Gastroesophageal sphincter (tissue), 4 donors: ENCODE measurements around the gene NSUN3. TPM values are rescaled to one million over a fixed set of nuclear protein-coding genes. Genes with fewer than 3 reads are reported as not detected.
A peak's percentile ranks its signal among the peaks of the same experiment; 100 is the strongest.

Source experiments
- ATAC-seq: fragments of 150-250 bp; one replicate; pipeline ENCODE4 v1.9.1; 2016; ENCODE audit warnings: mild to moderate bottlenecking, moderate library complexity
- H3K27ac ChIP-seq, 4 donors: fragments of 200-600 bp; sonication (generic) in 3 of 4; 1 replicate in 3 of 4; 2 replicates in 1 of 4; pipeline ENCODE4 v1.5.1; 2016 to 2019
- H3K27me3 ChIP-seq: fragments of 200-600 bp; sonication (generic); one replicate; pipeline ENCODE4 v1.5.1; 2019
- H3K36me3 ChIP-seq, 2 donors: fragments of 200-600 bp; sonication (generic); one replicate each; pipeline ENCODE4 v1.5.1; 2019; ENCODE audit warnings: control low read depth in 1 of 2
- H3K4me1 ChIP-seq, 3 donors: fragments of 200-600 bp; sonication (generic); 1 replicate in 2 of 3; 2 replicates in 1 of 3; pipeline ENCODE4 v1.5.1; 2016 to 2019; ENCODE audit warnings: control low read depth in 2 of 3
- H3K4me3 ChIP-seq, 2 donors: fragments of 200-600 bp; sonication (generic); one replicate each; pipeline ENCODE4 v1.5.1; 2019; ENCODE audit warnings: mild to moderate bottlenecking in 1 of 2, moderate library complexity in 1 of 2
- H3K9me3 ChIP-seq, 3 donors: fragments of 200-600 bp; sonication (generic); one replicate each; pipeline ENCODE4 v1.5.1; 2017 to 2019; ENCODE audit warnings: control low read depth in 2 of 3
- EP300 ChIP-seq: sonication (generic); formaldehyde crosslinking; IDR thresholded peaks from one replicate; pipeline ENCODE4 v1.6.1; 2017; ENCODE audit warnings: antibody characterized with exemption, mild to moderate bottlenecking
- POLR2A ChIP-seq, 2 donors: fragments of 450-650 bp; IDR thresholded peaks; one replicate each; pipeline ENCODE4 v1.6.1; 2017; ENCODE audit warnings: antibody characterized with exemption in 2 of 2, mild to moderate bottlenecking in 2 of 2, moderate library complexity in 1 of 2
- POLR2AphosphoS5 ChIP-seq: sonication (generic); formaldehyde crosslinking; IDR thresholded peaks from one replicate; pipeline ENCODE4 v1.6.1; 2017; ENCODE audit warnings: antibody characterized with exemption
- WGBS, 2 donors: methylation state at CpG; one replicate each; pipeline ENCODE4 v1.1.5; 2018; ENCODE audit warnings: low coverage in 1 of 2; 5-methylcytosine and 5-hydroxymethylcytosine counted together
- total RNA-seq, 4 donors: library from RNA; depleted of rRNA; stranded (reverse); fragments of >200 nt; gene quantifications; one replicate each; pipeline ENCODE4 v1.1.0, GENCODE V29; 2016
- TF ChIP-seq, protein P1 (sequence below), 4 experiments: fragments of 200-600 bp in 2 of 4; fragments of 450-650 bp in 2 of 4; sonication (generic) in 1 of 4; IDR thresholded peaks; one replicate each; pipeline ENCODE4 v1.5.1; 2017 to 2019; ENCODE audit warnings: antibody characterized with exemption in 4 of 4, mild to moderate bottlenecking in 2 of 4, moderate library complexity in 2 of 4

The NSUN3 gene
- total RNA-seq, 4 donors from 2014 or later: 4.7 to 12.8 (median 9.2) TPM

DNA sequence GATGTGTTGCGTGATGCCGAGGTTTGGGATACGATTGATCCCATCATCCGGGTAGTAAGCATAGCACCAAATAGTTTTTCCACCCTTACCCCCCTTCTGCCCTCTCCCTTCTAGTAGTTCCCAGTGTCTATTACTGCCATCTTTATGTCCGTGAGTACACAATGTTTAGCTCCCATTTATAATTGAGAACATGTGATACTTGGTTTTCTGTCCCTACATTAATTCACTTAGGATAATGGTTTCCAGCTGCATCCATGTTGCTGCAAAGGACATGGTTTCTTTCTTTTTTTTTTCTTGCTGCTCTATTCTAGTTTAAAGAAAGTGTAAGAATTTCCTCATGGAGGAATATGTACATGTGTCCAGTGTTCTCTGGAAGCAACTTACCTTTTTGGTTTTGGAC is 51.8 kb downstream of the NSUN3 start:
- peaks cover 0 to 8% (median 0%) of the 10 kb centered on the region in 3 donors for H3K4me1 ChIP-seq
- no peak for TF ChIP-seq EP300
- peaks cover 0 to 34% of the 10 kb centered on the region in 2 donors for H3K36me3 ChIP-seq
- WGBS, 2 donors: 86 to 93% methylated on average over 5 of the region's 5 CpGs
- no peak for ATAC-seq
- H3K27me3 ChIP-seq: no peaks in the 10 kb centered on the region
- no peak overlapping the region for H3K4me3 ChIP-seq
- no peaks in the 10 kb centered on the region for H3K9me3 ChIP-seq
- no peak overlapping the region for H3K27ac ChIP-seq

DNA sequence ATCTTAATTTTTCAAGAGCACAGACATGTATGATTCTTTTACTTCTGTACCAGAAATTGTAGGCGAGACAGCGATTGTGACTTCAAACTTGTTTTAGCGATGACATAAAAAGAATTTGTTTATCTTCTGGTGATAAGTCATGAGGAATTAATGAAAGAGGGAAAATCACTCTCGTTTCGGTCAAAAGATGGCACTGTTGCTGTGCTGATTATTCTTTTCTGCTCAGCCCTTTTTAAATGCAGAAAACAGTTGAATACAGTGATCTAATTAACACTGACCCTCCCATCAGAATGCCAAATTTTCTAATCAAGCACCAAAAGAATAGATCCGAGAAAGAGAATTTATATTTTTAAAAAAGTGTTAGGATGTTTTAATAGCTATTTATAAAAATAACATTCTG is 52.6 kb downstream of the NSUN3 start:
- peaks cover 0 to 8% (median 0%) of the 10 kb centered on the region in 3 donors for H3K4me1 ChIP-seq
- no peaks in the 10 kb centered on the region for H3K9me3 ChIP-seq
- no peak overlapping the region for H3K4me3 ChIP-seq
- TF ChIP-seq POLR2AphosphoS5: no peak
- TF ChIP-seq, protein P1, sequence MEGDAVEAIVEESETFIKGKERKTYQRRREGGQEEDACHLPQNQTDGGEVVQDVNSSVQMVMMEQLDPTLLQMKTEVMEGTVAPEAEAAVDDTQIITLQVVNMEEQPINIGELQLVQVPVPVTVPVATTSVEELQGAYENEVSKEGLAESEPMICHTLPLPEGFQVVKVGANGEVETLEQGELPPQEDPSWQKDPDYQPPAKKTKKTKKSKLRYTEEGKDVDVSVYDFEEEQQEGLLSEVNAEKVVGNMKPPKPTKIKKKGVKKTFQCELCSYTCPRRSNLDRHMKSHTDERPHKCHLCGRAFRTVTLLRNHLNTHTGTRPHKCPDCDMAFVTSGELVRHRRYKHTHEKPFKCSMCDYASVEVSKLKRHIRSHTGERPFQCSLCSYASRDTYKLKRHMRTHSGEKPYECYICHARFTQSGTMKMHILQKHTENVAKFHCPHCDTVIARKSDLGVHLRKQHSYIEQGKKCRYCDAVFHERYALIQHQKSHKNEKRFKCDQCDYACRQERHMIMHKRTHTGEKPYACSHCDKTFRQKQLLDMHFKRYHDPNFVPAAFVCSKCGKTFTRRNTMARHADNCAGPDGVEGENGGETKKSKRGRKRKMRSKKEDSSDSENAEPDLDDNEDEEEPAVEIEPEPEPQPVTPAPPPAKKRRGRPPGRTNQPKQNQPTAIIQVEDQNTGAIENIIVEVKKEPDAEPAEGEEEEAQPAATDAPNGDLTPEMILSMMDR (IDR thresholded peaks at IDR 0.05): peak in 3 of 4 experiments; percentile 7 to 33 (median 13)
- no peak overlapping the region for H3K27ac ChIP-seq
- peaks cover 0 to 31% of the 10 kb centered on the region in 2 donors for H3K36me3 ChIP-seq
- no peak for ATAC-seq
- WGBS, 2 donors: 10 to 19% methylated on average over 6 of the region's 6 CpGs
- no peaks in the 10 kb centered on the region for H3K27me3 ChIP-seq

DNA sequence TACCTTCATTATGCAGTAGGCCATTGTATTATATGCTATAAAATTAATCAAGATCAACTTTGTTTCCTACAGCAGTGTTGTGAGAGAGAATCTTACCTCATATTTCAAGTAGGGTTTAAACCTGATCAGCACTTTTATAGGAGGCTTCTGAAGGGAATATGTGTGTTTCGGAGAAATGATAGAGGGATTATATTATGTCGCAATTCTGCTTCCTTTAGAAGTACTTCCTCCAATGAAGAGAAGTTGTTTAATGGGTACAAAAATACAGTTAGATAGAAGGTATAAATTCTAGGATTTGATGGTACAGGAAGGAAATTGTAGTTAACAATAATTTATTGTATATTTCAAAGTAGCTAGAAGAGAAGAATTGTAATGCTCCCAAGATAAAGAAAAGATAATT is 54.9 kb downstream of the NSUN3 start:
- WGBS, 2 donors: 88 to 92% methylated on average over 2 of the region's 2 CpGs
- no peak for ATAC-seq
- Histone ChIP-seq H3K4me1 (peaks cover 0 to 8% (median 0%) of the 10 kb centered on the region in 3 donors), H3K36me3 (peaks cover 0 to 9% of the 10 kb centered on the region in 2 donors), H3K4me3 (no peak overlapping the region), H3K9me3 (no peaks in the 10 kb centered on the region), H3K27me3 (no peaks in the 10 kb centered on the region), H3K27ac (no peak overlapping the region)
- TF ChIP-seq POLR2AphosphoS5 (no peak), POLR2A (IDR thresholded peaks at IDR 0.05) (no peak), EP300 (no peak)
- TF ChIP-seq, protein P1 (IDR thresholded peaks at IDR 0.05): no peak

DNA sequence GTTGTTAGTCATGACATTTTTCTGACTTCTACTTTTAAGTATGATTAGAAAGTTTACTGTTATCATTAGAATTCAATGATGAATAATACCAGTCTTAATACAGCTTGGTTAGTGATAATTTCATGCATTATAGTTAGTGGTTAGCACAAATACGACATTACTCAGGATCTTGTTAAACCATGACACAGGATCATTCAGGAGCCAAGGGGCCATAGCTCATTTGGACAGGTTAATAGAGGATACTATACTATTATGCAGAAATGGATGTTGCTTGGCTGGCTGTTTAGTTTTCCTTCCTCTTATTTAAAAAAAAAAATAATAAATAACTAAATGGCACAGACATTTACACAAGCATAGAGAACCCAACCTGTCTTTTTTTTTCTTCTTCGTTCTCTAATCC is 55.5 kb downstream of the NSUN3 start:
- Histone ChIP-seq H3K27me3 (no peaks in the 10 kb centered on the region), H3K9me3 (no peaks in the 10 kb centered on the region), H3K27ac (no peak overlapping the region), H3K36me3 (peaks cover 0 to 3% of the 10 kb centered on the region in 2 donors), H3K4me1 (peaks cover 0 to 8% (median 0%) of the 10 kb centered on the region in 3 donors), H3K4me3 (no peak overlapping the region)
- TF ChIP-seq POLR2AphosphoS5 (no peak), EP300 (no peak), POLR2A (IDR thresholded peaks at IDR 0.05) (no peak)
- TF ChIP-seq, protein P1 (IDR thresholded peaks at IDR 0.05): no peak
- no peak for ATAC-seq
- WGBS, 2 donors: 72 to 73% methylated on average over 2 of the region's 2 CpGs

DNA sequence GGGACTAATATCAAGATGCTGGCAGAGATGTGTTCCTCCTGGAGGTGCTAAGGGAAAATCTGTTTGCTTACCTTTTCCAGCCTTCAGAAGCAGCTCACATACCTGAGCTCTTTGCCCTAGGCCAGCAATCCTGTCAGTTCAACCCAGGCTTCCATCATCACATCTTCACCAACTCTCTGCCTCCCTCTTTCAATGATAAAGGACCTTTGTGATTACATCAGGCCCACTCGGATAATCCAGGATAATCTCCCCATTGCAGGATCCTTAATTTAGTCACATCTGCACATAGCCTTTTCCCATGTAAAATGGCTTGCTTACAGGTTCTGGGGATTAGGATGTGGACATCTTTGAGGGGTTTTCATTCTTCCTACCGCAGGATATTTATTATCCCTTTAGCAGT is 58.3 kb downstream of the NSUN3 start:
- WGBS, 2 donors: 88 to 100% methylated on average over 2 of the region's 2 CpGs
- no peak overlapping the region for H3K4me3 ChIP-seq
- TF ChIP-seq POLR2AphosphoS5 (no peak), EP300 (no peak), POLR2A (IDR thresholded peaks at IDR 0.05) (no peak)
- TF ChIP-seq, protein P1 (IDR thresholded peaks at IDR 0.05): no peak
- H3K27me3 ChIP-seq: no peaks in the 10 kb centered on the region
- no peaks in the 10 kb centered on the region for H3K4me1 ChIP-seq
- H3K9me3 ChIP-seq: no peaks in the 10 kb centered on the region
- H3K36me3 ChIP-seq: peaks cover 0 to 17% of the 10 kb centered on the region in 2 donors
- ATAC-seq: no peak
- no peak overlapping the region for H3K27ac ChIP-seq
